Sigmoid colon (tissue), 7 donors: Measurements from ENCODE around the gene GRIK3. TPM values are rescaled to one million over a fixed set of nuclear protein-coding genes. Genes with fewer than 3 reads are reported as not detected.

Source experiments
- DNase-seq: peaks from one replicate; pipeline ENCODE4 v3.0.0-alpha.2; 2019
- H3K27ac ChIP-seq, 4 donors: fragments of 200-600 bp; sonication (generic); one replicate each; pipeline ENCODE4 v1.5.1; 2016 to 2019; ENCODE audit warnings: mild to moderate bottlenecking in 1 of 4
- H3K27me3 ChIP-seq, 3 donors: fragments of 200-600 bp; sonication (generic); one replicate each; pipeline ENCODE4 v1.5.1; 2019; ENCODE audit warnings: mild to moderate bottlenecking in 1 of 3
- H3K36me3 ChIP-seq, 4 donors: fragments of 200-600 bp; sonication (generic); one replicate each; pipeline ENCODE4 v1.5.1; 2016 to 2019
- H3K4me1 ChIP-seq, 4 donors: fragments of 200-600 bp; sonication (generic); one replicate each; pipeline ENCODE4 v1.5.1; 2017 to 2019
- H3K4me3 ChIP-seq, 4 donors: fragments of 200-600 bp; sonication (generic); one replicate each; pipeline ENCODE4 v1.5.1; 2017 to 2019; ENCODE audit warnings: mild to moderate bottlenecking in 2 of 4, moderate library complexity in 1 of 4
- H3K9me3 ChIP-seq, 4 donors: fragments of 200-600 bp in 3 of 4; sonication (generic) in 3 of 4; one replicate each; pipeline versions ENCODE4 v1.5.1 to v1.6.1; 2013 to 2019
- CTCF ChIP-seq, 4 experiments: fragments of 450-650 bp in 3 of 4; fragments of 200-600 bp in 1 of 4; IDR thresholded peaks; one replicate each; pipeline ENCODE4 v1.5.1; 2016 to 2019; ENCODE audit warnings: antibody characterized with exemption in 4 of 4, mild to moderate bottlenecking in 3 of 4, moderate library complexity in 2 of 4
- EP300 ChIP-seq, 4 donors: sonication (generic); formaldehyde crosslinking; IDR thresholded peaks; one replicate each; pipeline ENCODE4 v1.6.1; 2017; ENCODE audit warnings: antibody characterized with exemption in 4 of 4
- POLR2A ChIP-seq, 2 donors: fragments of 450-650 bp; IDR thresholded peaks; one replicate each; pipeline ENCODE4 v1.6.1; 2016; ENCODE audit warnings: antibody characterized with exemption in 2 of 2, mild to moderate bottlenecking in 2 of 2, moderate library complexity in 2 of 2
- POLR2AphosphoS5 ChIP-seq, 4 donors: sonication (generic); formaldehyde crosslinking; IDR thresholded peaks; one replicate each; pipeline ENCODE4 v1.6.1; 2017; ENCODE audit warnings: antibody characterized with exemption in 4 of 4
- WGBS, 2 donors: extraction: QIAGEN DNeasy Blood & Tissue Kit; methylation state at CpG; one replicate each; pipeline ENCODE4 v1.1.7; 2013; 5-methylcytosine and 5-hydroxymethylcytosine counted together
- intact Hi-C: fragments of 100-400 bp; cut with DNase I; formaldehyde crosslinking; loops from one replicate; pipeline ENCODE4 v1.15.1; 2023
- polyA plus RNA-seq, 3 donors: library from polyadenylated mRNA; stranded (reverse); fragments of 200-250 nt; gene quantifications; one replicate each; pipeline ENCODE4 v1.2.3, GENCODE V29; 2013
- total RNA-seq, 4 donors: library from RNA; depleted of rRNA; stranded (reverse); fragments of >200 nt; gene quantifications; one replicate each; pipeline ENCODE4 v1.1.0, GENCODE V29; 2016
- donor health status: healthy with polysubstance abuse.
- donor health status: Bipolar disorder and iron deficiency.
- donor health status: healthy.

Gene GRIK3
- total and polyA plus RNA-seq, 7 donors: 0.60 to 7.1 (median 3.4) TPM; not detected in 1

DNA sequence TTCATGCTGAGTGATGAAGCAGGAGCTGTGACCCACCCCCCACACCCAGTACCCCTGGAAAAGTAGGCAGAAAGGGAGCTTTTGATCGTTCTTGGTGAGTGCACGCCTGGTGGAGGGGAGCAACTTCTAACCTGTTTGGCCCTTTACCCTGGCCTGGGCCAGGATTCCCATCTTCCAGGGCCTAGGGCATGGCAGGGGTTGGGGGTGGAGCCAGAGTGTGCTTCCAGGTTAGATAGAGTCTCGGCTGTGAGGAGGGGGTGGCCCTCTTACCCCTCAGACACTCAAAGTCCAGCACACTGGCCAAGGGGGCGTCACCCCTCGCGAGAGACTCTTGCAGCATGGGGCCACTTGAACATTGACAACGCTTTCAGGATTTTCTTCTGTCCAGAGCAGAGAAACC is 236.6 kb downstream of the GRIK3 start:
- H3K9me3 ChIP-seq: no peaks in the 10 kb centered on the region

DNA sequence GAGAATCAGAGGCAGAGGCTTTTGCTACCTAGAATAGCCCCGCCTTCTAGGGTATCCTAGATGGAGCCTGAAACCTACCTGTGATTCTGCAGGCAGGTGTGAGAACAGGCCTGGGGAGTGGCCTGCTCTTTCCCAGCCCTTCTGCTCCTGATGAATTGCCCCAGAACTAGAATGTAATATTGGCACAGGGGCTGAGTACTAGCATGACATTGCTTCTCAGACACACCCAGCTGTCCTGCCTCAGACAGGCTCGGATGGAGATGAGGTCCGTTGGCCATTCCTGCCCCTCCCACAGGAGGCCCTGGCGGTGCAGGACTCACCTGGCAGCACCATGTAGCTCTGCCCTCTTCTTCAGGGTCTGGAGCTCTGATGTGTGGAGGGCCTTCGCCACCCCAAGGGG is 237.6 kb downstream of the GRIK3 start:
- WGBS, 2 donors: 44 to 64% methylated on average over 5 of the region's 5 CpGs
- Histone ChIP-seq H3K9me3 (no peaks in the 10 kb centered on the region), H3K4me3 (no peak overlapping the region), H3K4me1 (no peaks in the 10 kb centered on the region), H3K27ac (no peak overlapping the region), H3K36me3 (no peaks in the 10 kb centered on the region), H3K27me3 (no peaks in the 10 kb centered on the region)
- intact Hi-C loops: no loop called here
- no peak for DNase-seq
- no peak for TF ChIP-seq POLR2A (IDR thresholded peaks at IDR 0.05)
- no peak for TF ChIP-seq EP300 (IDR thresholded peaks at IDR 0.05)
- TF ChIP-seq CTCF (IDR thresholded peaks at IDR 0.05): no peak
- no peak for TF ChIP-seq POLR2AphosphoS5 (IDR thresholded peaks at IDR 0.05)

More for the DNA sequence above, 236.6 kb downstream of the GRIK3 start:
- TF ChIP-seq CTCF (IDR thresholded peaks at IDR 0.05): no peak
- no peak for TF ChIP-seq POLR2A (IDR thresholded peaks at IDR 0.05)
- TF ChIP-seq EP300 (IDR thresholded peaks at IDR 0.05): no peak
- TF ChIP-seq POLR2AphosphoS5 (IDR thresholded peaks at IDR 0.05): no peak
- no peak overlapping the region for H3K27ac ChIP-seq
- WGBS, 2 donors: 63 to 73% methylated on average over 7 of the region's 7 CpGs
- no peaks in the 10 kb centered on the region for H3K27me3 ChIP-seq
- no peaks in the 10 kb centered on the region for H3K36me3 ChIP-seq
- DNase-seq: no peak
- intact Hi-C loops: no loop called here
- no peak overlapping the region for H3K4me3 ChIP-seq
- no peaks in the 10 kb centered on the region for H3K4me1 ChIP-seq

- Histone ChIP-seq H3K27ac (no peak overlapping the region), H3K36me3 (no peaks in the 10 kb centered on the region), H3K27me3 (no peaks in the 10 kb centered on the region), H3K4me1 (no peaks in the 10 kb centered on the region), H3K9me3 (no peaks in the 10 kb centered on the region), H3K4me3 (no peak overlapping the region)
- no peak for TF ChIP-seq EP300 (IDR thresholded peaks at IDR 0.05)
- TF ChIP-seq POLR2A (IDR thresholded peaks at IDR 0.05): no peak
- TF ChIP-seq CTCF (IDR thresholded peaks at IDR 0.05): no peak
- no peak for TF ChIP-seq POLR2AphosphoS5 (IDR thresholded peaks at IDR 0.05)
- intact Hi-C loops: no loop called here
- DNase-seq: no peak
- 68 to 75% methylated on average over 5 of the region's 5 CpGs for WGBS, 2 donors
These were observed 238.2 kb downstream of the GRIK3 start for GRCh38 chr1:36796106-36796590.

- WGBS, 2 donors: 86 to 89% methylated on average over 3 of the region's 3 CpGs
- H3K9me3 ChIP-seq: no peaks in the 10 kb centered on the region
- no peak overlapping the region for H3K27ac ChIP-seq
- H3K4me1 ChIP-seq: no peaks in the 10 kb centered on the region
- TF ChIP-seq POLR2A (IDR thresholded peaks at IDR 0.05): no peak
- no peak for TF ChIP-seq CTCF (IDR thresholded peaks at IDR 0.05)
- TF ChIP-seq EP300 (IDR thresholded peaks at IDR 0.05): no peak
- TF ChIP-seq POLR2AphosphoS5 (IDR thresholded peaks at IDR 0.05): no peak
- H3K4me3 ChIP-seq: no peak overlapping the region
- intact Hi-C loops: no loop called here
- no peaks in the 10 kb centered on the region for H3K36me3 ChIP-seq
- H3K27me3 ChIP-seq: peaks cover 0 to 10% (median 0%) of the 10 kb centered on the region in 3 donors
- no peak for DNase-seq
These were observed 239.9 kb downstream of the GRIK3 start for GRCh38 chr1:36794460-36794859.

DNA sequence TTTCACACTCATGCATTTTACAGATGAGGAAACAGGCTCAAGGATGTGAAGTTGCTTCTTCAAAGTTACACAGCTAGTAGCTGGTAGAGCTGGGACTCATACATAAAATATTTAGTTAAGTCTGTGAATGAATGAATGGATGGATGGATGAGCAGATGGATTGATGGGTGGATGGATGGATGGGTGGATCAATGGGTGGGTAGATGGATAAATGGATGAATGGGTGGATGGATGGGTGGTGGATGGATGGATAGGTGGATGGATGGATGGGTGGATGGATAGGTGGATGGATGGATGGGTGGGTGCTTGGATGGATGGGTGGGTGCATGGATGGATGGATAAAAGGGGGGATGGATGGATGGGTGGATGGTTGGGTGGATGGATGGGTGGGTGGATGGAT is 240.9 kb downstream of the GRIK3 start:
- TF ChIP-seq CTCF (IDR thresholded peaks at IDR 0.05) (no peak), POLR2AphosphoS5 (IDR thresholded peaks at IDR 0.05) (no peak), EP300 (IDR thresholded peaks at IDR 0.05) (no peak), POLR2A (IDR thresholded peaks at IDR 0.05) (no peak)

More for the DNA sequence above, 240.9 kb downstream of the GRIK3 start:
- Histone ChIP-seq H3K4me3 (no peak overlapping the region), H3K27ac (no peak overlapping the region), H3K27me3 (peaks cover 0 to 20% (median 0%) of the 10 kb centered on the region in 3 donors), H3K4me1 (no peaks in the 10 kb centered on the region), H3K9me3 (no peaks in the 10 kb centered on the region), H3K36me3 (no peaks in the 10 kb centered on the region)
- intact Hi-C loops: no loop called here
- DNase-seq: no peak
